CD1c-positive myeloid dendritic cell (primary cell): Measurements from ENCODE around the gene SP6.
A peak's percentile ranks its signal among the peaks of the same experiment; 100 is the strongest.

Experiments
- DNase-seq: peaks from one replicate; pipeline ENCODE4 v3.0.0-alpha.2; 2016; ENCODE audit errors: extremely low spot score

SP6 gene

DNA sequence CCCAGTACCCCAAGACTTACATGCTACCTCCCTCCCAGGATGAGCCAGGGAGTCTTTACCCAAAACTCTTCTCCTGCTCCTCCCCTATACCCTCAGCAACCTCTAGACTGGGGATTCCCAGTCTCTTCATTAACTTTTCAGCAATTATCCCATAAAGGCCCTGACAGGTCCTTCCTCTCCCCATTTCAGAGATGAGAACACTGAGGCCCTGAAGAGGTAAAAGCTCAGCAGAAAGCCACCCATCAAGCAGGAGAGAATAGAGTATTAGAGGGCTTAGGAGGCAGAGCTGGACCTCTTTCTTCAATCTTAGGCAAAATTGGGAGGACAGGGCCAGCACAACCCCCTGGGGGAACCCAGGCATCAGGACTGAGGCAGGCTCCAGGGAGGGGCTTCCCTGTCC, 5.9 kb upstream of the SP6 start:
- no peak for DNase-seq

GRCh38 chr17:47855737-47856136, 4.8 kb upstream of the SP6 start:
- DNase-seq = no peak

GRCh38 chr17:47853616-47854015, 2.7 kb upstream of the SP6 start:
- no peak for DNase-seq

DNA sequence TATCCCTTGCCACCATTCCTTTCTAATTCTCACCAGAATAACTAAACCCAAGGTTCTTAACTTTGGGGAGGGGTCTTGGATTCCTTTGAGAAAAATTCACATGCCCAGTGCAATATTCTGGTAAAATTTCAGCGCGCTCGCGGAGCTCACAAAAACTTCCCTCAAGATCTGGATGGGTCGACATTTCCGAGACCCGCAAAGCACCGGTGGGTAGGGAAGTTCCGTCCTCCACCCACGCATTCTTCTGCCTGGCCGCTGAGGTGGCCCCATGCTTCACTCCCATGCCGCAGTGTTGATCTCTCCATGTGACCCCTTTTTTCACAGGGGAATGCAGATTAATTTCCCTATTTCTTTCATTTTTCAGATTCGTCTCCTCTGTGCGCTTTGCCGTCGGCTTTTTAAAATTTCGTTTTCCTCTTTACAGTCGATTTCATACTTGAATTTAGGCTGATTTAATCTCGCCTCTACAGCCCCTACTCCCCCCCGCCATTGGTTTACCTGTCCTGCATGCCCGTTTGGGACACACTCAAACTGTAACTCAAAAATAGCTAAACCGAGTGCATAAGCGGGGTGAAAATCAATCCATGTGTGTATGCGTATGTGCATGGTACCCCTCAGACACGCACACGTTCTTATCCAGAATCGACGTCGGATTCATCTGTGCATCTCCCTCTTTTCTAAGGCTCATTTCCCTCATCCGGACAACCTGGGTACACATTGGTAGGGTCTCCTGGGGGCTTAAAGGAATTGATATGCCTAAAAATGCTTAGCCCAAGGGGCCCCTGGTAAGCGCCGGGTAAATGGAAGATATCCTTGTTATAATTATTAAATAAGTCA, 1.4 kb upstream of the SP6 start:
- DNase-seq = peak; percentile 69

- no peak for DNase-seq
Observed at GRCh38 chr17:47851764-47852112, 775 bp upstream of the SP6 start.

DNA sequence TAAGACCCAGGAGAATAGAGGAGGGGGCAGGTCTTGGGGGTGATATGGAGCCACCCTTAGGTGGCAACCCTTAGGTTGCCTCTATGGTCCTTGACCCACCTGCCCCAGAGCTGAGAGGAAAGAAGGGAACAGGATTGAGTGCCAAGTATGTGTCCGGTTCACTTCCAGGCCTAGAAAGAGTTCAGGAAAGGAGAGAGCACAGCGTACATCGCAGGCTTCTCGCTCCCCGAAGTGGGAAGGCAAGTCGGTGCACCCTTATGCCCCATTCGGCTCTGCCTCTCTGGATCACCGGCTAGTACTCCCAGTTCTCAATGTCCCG, 631 bp downstream of the SP6 start:
- no peak for DNase-seq

- DNase-seq = no peak
Observed at GRCh38 chr17:47848198-47848513, 2.8 kb downstream of the SP6 start.

DNA sequence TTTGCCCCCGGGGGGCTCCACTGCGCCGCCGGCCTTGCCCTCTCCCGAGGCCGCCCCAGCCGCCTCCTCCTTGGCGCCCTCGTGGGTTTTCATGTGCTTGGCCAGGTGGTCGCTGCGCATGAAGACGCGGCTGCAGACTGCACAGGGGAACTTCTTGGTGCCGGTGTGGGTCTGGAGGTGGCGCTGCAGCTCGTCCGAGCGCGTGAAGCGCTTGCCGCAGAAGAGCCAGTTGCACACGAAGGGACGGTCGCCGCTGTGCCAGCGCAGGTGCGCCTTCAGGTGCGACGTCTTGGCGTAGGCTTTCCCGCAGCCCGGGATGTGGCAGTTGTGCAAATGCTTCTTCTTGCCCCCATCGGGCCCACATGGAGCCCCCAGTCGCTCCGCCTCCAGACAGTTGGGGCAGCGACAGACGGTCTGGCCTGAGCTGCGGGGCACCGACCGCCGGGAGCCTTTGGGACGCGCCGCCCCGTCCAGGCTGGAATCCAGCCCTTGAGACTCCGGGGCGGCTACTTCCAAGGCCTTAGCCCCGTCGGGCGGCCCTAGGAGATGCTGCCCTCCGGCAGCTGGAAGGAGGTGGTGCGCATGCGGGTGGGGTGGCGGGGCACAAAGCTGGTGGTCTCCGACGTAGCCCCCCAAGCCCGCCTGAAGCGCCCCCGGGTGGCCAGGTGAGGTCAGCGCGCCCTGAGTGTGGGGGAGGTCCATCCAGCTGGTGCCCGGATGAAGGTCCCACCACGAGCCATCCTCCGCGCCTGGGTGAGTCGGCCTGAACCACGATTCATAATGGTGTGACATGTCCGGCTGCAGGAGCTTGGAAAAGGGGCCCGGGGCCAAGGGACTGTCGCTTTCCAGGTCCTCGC, 3.4 kb downstream of the SP6 start:
- DNase-seq = peak; percentile 23

DNA sequence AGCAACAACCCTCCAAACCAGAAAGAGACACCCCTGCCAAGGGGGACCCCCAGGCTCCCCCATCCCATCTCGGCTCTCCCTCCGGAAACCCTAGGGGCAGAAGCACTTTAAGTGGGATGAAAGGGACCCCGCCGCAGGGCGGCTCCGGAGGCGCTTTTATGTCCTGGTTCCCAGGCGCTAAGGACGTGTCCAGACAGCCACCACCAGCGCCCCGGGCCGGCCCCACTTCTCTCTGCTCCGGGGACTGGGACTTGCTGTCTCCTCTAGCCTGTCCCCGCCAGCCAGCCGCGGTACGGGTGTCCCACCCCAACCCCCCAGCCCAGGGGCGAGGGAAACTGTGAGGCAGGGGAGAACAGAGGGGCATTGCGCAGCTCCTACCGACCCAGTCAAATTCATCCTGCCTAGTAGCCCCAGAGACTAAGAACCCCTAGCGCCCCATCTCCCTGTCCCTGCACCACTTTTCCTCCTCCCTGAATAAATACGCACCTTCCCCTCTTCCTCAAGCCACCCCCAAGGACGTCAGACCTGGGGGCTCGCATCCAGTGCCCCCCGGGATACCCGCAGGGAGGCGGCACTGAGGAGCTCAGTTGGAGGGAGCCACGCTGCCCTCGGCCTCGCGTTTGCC, 4.1 kb downstream of the SP6 start:
- DNase-seq = no peak

DNA sequence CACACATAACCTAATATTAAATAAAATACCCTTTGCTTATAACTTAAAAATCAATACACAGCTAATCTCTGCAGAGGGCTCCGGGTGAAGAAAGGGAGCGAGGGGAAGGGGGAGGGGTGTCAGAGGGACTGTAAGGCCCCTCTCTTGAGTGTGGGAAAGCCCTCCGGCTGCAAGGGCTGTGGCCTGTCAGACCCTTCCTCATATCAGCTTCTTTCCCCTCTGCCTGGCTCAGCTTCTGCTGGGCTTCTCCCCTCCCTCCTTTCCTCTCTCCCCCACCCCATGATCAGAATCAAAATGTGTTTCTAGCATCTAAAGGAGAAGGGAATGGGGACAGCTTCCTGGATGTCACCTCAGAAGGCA, 5.3 kb downstream of the SP6 start:
- DNase-seq = no peak

DNA sequence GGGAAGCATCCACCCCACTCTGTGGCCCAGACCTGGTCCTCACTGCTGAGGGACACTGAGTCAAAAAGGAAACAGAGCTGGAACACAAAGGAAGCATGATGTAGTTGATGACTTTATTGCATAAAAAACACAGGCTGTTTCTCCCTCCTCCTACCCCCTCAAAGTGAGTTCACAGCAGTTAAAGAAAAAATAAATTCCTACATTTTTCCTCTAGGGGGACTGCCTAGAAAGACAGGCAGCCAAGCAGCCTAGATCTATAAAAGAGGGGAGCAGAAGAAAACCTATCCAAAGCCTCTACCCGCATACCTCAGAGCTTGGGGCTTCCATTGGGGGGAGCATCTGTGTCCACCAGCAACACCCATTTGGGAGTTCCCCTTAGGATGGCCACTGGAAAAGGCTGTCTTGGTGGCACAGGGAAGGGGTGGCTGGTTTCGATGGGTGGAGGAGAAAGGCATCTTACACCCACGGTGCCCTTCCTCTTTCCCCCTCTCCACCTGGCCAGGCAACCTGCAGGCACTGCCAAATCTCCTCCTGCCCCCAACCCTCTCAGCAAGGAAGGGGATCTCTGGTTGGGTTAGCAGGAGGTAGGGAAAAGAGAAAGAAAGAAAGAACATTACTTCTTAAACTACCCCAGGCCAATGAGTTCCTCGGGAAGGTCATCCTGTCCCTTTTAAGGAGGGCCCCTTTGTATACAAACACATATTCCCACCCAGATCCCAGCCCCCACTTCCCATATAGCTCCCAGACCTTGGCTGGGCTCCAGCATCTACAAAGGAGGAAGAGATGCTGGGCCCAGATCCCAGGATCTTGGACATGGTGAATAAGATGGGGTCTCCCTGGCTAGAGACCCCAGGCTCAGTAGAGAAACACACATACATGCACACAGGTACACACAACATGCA, 5.9 kb downstream of the SP6 start:
- DNase-seq = peak; percentile 23

DNA sequence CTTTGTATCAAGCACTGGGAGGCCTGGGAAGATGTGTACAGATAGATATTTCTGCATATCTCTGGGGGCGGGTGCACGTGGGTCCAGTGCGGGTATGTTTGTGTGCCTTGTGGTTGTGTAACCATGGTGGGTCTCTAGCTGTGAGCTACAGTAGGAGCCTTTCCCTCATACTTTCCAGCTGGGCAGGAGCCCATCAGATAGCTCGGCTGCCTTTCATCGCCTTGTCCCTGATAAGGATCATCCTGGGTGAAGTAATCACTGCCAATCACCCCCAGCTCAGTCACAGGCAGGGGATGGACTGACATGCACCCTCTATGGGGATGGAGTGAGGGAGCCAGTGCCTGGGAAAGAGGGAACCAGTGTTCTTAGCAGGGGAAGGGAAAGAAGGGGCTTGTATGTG, 6.7 kb downstream of the SP6 start:
- DNase-seq = no peak

- no peak for DNase-seq
Observed at GRCh38 chr17:47843391-47843730, 7.6 kb downstream of the SP6 start.

DNA sequence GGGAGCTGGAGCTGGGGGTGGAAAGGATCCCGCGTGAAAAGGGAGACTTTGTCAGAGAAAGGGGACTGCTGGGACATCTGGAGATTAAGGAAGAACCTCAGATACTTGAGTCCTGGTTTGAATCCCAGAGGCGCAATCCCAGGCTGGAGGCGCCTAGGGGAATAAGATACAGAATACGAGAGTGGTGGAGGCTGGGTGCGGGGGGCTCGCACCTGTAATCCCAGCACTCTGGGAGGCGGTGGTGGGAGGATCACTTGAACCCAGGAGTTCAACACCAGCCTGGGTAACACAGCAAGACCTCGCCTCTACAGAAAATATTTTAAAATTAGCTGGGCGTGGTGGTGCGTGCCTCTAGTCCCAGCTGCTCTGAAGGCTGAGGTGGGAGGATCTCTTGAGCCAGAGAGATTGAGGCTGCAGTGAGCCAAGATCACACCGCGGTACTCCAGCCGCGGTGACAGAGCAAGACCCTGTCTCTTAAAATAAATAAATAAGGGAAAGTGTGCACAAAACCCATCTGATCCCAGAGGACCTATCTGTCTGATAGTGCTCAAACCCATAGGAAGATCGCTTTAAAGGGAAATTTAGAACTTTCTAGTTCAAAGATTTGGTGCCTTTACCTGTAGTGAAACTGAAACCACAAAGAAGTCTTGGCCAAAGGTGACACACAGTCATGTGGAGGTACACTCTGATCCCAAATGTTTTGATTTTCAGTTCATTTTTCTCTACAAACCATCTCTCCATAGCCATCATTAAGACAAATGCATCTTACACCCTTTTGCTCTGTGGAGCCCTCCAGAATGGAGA, 9.3 kb downstream of the SP6 start:
- no peak for DNase-seq

DNA sequence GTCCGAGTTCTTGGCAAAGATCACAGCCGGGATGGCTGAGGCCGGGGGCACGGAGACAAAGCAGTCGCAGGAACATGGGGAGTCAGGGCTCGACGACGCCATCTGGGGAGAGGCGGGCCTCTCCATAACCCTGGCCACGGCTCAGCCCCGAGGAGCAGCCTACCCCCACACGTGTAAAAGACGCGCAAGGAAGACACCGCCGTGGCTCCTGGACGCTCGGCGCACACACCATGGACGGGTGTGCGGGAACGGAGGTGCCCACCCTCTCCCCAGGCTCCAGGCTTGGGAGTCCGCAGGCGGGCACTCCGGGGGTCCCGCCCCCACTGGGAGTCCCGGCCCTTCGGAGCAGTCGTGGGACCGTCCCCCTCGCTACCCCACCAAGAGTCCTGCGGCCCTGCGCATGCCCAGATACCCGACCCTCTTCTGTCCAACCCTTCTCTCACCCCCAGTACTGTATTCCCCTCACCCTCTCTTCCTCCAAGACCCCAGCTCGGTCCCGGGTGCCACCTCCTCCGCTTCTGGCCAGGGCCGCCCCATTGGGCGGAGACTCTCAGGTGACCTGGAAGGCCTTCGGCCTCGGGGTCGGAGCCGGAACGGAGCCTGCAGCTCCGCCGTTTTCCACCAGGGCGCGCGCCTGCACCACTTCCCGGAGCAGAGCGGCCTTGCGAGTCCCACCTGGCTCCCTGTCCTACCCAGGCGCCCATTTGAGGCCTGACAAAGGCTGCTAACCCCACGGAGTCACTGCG, 10.0 kb downstream of the SP6 start, which contains the start of gene SCRN2:
Gene SCRN2, minus strand, starts transcription at position 532 of the 746 bp plus-strand sequence. Its CDS starts 430 bp downstream, at position 102.
- DNase-seq = peak; percentile 89

DNA sequence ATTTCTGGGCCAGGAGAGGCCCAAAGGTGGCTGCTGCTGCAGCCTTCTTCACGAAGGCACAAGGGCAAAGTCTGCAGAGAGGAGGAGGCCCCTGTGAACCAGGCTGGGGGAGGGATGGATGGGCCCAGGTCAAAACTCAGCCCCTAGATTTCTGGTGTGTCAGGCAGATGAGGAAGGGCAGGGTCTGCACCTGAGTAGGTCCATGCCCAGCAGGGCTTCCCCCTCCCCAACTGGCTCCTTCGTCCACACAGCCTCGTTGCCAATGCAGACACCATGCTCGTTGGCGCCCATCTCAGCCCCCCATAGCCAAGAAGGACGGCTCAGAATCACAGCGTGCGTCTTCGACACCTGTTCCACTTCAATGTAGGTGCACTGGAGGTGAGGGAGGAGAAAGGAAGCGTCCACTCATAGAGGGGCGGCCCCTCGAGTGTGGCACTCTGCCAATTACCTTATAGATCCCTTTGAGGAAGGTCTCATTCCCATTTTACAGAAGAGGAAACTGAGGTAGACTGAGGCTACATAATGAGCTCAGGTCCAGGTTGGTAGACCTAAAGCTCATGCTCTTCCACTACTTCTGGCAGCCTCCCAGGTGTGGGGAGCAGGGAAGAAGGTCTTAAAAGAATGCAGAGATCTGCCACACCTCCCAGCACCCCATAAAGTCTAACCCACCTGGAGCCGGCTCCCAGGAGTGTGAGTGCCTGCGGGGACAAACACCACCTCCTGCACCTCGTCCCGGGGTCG, 10.8 kb downstream of the SP6 start:
- no peak for DNase-seq

GRCh38 chr17:47839071-47839470, 11.9 kb downstream of the SP6 start:
- DNase-seq = no peak

DNA sequence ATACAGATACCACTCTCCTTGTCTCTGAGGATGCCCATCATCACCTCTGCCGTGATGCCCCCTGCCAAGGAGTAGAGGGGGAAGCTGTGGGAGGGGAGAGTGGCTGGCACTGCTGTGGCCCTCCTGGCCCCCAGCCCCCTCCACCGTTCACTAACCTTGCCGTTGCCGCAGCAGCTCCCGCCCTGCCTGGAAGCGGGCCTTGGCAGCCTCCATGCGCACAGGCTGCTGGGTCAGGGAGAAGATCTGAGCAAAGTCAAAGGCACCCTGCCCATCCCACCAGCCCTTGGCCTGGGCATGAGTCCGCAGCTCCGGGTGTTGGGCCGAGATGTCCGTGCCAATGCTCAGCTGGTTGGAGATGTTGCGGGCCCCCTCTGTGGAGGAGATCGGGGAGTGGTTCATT, 12.3 kb downstream of the SP6 start:
- DNase-seq = no peak

- DNase-seq = no peak
Observed at GRCh38 chr17:47837401-47838039, 13.4 kb downstream of the SP6 start.
